SU-DHL-6 (cell line): ENCODE data around the gene AQR.

Experiments
- H2AFZ ChIP-seq: fragments of 200-600 bp; sonication (generic); 2 replicates; pipeline ENCODE4 v1.6.1; 2014; ENCODE audit warnings: low read depth, mild to moderate bottlenecking, moderate library complexity, mixed read lengths, antibody characterized with exemption, low read length; ENCODE audit not compliant: severe bottlenecking
- H3F3A ChIP-seq: fragments of 200-600 bp; shearing (Covaris generic); 2 replicates; pipeline ENCODE4 v1.6.0; 2016; ENCODE audit warnings: antibody characterized with exemption, mild to moderate bottlenecking; ENCODE audit not compliant: insufficient read depth
- H3K27ac ChIP-seq: fragments of 200-600 bp; sonication (generic); 2 replicates; pipeline ENCODE4 v1.5.1; 2016; ENCODE audit warnings: low read depth, mild to moderate bottlenecking, low read length, moderate library complexity, mixed read lengths
- H3K27me3 ChIP-seq: fragments of 200-600 bp; sonication (generic), shearing (Covaris generic); 2 replicates; pipeline ENCODE4 v1.6.0; 2014; ENCODE audit warnings: mild to moderate bottlenecking, low read length
- H3K36me3 ChIP-seq: fragments of 200-600 bp; sonication (generic); 2 replicates; pipeline ENCODE4 v1.6.1; 2014; ENCODE audit warnings: mild to moderate bottlenecking, low read length, mixed read lengths
- H3K4me2 ChIP-seq: fragments of 300-600, 200-600 bp; shearing (Covaris generic), sonication (generic); 2 replicates; pipeline ENCODE4 v1.6.0; 2014; ENCODE audit warnings: low read length, low read depth, mild to moderate bottlenecking; ENCODE audit not compliant: poor library complexity, severe bottlenecking
- H3K4me3 ChIP-seq: fragments of 200-600 bp; sonication (generic); 2 replicates; pipeline ENCODE4 v1.5.1; 2014; ENCODE audit warnings: antibody characterized with exemption, low read length, mild to moderate bottlenecking, mixed read lengths; ENCODE audit not compliant: insufficient read depth, poor library complexity, severe bottlenecking
- H3K79me2 ChIP-seq: fragments of 200-600 bp; sonication (generic); 2 replicates; pipeline ENCODE4 v1.6.1; 2014; ENCODE audit warnings: mild to moderate bottlenecking, low read length, moderate library complexity; ENCODE audit not compliant: insufficient read depth
- H3K9ac ChIP-seq: fragments of 200-600 bp; sonication (generic); 2 replicates; pipeline ENCODE4 v1.7.0; 2014; ENCODE audit warnings: mild to moderate bottlenecking, low read length
- H3K9me2 ChIP-seq: fragments of 200-600 bp; sonication (generic); replicated peaks from 2 replicates; pipeline ENCODE4 v1.6.1; 2014; ENCODE audit warnings: low read length; ENCODE audit not compliant: insufficient read depth
- H3K9me3 ChIP-seq: fragments of 200-600 bp; sonication (generic); 2 replicates; pipeline ENCODE4 v1.6.1; 2014; ENCODE audit warnings: low read length, mixed read lengths; ENCODE audit not compliant: insufficient read depth
- H4K20me1 ChIP-seq: fragments of 200-600 bp; sonication (generic); 2 replicates; pipeline ENCODE4 v1.6.1; 2014; ENCODE audit warnings: low read depth, mild to moderate bottlenecking, antibody characterized with exemption, low read length, moderate library complexity, mixed read lengths
- EZH2phosphoT487 ChIP-seq: fragments of 200-600 bp; sonication (generic), shearing (Covaris generic); conservative IDR thresholded peaks from 2 replicates; pipeline ENCODE4 v1.6.1; 2018; ENCODE audit warnings: mild to moderate bottlenecking, antibody characterized with exemption, low read length, moderate library complexity, mixed read lengths
- TF ChIP-seq, protein P1 (sequence below): fragments of 200-600 bp; sonication (generic); IDR thresholded peaks from one replicate; pipeline ENCODE4 v1.5.1; 2017; ENCODE audit warnings: antibody characterized with exemption, mild to moderate bottlenecking, low read length, moderate library complexity; ENCODE audit not compliant: insufficient read depth, poor library complexity, severe bottlenecking

Gene AQR

DNA sequence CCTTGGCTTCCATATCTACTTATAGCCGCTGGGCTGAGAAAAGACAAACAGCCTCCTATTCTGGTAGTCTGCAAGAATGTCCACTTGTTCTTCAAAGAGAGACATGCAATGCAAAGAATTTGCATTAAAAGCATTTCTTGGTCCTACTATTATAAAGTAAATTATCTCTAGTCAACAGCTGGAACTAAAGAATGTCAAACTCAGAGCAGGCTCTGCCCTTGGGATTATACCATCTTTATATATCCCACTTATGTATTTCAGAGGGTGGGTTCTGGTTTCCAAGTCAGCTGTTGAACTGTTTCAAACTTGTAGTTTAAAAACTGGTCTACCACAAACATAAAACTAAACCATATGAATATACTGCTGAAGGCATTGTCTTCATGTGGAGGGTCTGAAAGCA lies 167.2 kb downstream of the AQR start:
- no peaks in the 10 kb centered on the region; the same call in 1 of the 2 replicates for H3K27me3 ChIP-seq
- H3F3A ChIP-seq: no peaks in the 10 kb centered on the region
- H2AFZ ChIP-seq: no peak overlapping the region
- no peak overlapping the region for H3K9ac ChIP-seq
- H3K4me3 ChIP-seq: no peak overlapping the region
- no peaks in the 10 kb centered on the region for H3K36me3 ChIP-seq
- TF ChIP-seq EZH2phosphoT487: no peak
- TF ChIP-seq, protein P1, sequence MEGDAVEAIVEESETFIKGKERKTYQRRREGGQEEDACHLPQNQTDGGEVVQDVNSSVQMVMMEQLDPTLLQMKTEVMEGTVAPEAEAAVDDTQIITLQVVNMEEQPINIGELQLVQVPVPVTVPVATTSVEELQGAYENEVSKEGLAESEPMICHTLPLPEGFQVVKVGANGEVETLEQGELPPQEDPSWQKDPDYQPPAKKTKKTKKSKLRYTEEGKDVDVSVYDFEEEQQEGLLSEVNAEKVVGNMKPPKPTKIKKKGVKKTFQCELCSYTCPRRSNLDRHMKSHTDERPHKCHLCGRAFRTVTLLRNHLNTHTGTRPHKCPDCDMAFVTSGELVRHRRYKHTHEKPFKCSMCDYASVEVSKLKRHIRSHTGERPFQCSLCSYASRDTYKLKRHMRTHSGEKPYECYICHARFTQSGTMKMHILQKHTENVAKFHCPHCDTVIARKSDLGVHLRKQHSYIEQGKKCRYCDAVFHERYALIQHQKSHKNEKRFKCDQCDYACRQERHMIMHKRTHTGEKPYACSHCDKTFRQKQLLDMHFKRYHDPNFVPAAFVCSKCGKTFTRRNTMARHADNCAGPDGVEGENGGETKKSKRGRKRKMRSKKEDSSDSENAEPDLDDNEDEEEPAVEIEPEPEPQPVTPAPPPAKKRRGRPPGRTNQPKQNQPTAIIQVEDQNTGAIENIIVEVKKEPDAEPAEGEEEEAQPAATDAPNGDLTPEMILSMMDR: no peak
- no peaks in the 10 kb centered on the region for H4K20me1 ChIP-seq
- no peaks in the 10 kb centered on the region for H3K79me2 ChIP-seq
- H3K9me3 ChIP-seq: no peaks in the 10 kb centered on the region
- no peak overlapping the region for H3K4me2 ChIP-seq
- no peak overlapping the region for H3K27ac ChIP-seq
- H3K9me2 ChIP-seq: no peaks in the 10 kb centered on the region
